ENCODE measurements around the gene PDGFC.
A peak's percentile ranks its signal among the peaks of the same experiment; 100 is the strongest.

PDGFC gene

DNA sequence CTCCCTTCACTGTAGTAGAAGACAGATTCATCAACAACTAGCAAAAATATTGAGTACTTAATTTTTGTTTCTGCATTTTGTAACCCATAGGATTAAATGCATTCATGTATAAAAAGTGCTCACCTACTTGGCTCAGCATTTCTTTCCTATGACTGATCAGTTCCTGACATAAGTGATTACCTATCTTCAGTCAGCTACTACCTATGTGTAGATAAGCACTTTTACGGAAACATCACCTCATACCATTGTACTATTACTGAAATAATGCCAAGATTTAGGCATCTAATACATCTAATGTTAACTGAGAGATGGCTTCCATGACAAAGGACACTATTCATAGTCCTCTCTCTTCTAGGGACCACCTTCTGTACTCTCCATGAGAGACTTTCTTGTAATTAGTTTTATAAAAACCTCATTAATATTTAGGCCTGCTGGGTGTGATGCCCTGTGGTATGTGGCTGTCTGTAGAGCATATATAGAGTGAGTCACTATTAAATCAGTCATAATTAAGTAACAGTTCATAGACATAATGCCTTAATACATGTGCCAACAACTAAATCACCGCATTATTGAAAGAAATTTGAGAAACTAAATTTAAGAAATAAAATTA is 147.0 kb downstream of the PDGFC start:
- no peak for DNase-seq

DNA sequence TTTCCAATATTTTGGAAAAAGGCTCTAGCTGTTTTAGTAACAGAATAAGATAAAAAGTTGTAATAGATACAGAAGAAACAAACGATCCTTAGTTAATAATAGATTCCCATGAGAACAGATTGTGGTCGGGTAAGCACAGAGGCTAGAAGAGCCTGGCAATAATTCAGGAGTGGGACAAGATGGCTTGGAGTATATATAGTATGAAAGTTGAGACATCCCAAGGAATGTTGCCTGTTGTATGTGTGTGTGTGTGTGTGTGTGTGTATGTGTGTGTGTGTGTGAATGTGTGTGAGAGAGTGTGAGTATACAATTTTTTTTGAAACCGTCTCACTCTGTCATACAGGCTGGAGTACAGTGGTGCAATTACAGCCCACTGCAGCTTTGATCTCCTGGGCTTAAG is 150.7 kb downstream of the PDGFC start:
- no peak for DNase-seq

DNA sequence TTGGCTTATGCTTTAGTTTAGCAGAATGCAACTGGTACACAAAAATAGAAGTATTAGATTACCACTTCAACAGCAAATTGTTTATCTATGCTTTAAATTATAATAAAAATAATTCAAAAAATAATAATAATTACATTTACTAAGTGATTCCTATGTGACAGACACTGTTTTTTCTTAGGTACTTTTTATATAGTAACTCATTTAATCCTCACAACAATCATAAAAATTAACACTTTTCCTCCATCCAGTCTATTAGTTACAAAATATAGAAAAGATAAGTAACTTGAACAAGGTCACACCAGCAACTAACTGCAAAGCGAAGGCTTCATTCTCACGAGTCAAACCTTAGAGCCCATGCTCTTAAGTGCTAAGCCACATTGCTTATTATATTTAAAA is 155.2 kb downstream of the PDGFC start:
- no peak for DNase-seq

DNA sequence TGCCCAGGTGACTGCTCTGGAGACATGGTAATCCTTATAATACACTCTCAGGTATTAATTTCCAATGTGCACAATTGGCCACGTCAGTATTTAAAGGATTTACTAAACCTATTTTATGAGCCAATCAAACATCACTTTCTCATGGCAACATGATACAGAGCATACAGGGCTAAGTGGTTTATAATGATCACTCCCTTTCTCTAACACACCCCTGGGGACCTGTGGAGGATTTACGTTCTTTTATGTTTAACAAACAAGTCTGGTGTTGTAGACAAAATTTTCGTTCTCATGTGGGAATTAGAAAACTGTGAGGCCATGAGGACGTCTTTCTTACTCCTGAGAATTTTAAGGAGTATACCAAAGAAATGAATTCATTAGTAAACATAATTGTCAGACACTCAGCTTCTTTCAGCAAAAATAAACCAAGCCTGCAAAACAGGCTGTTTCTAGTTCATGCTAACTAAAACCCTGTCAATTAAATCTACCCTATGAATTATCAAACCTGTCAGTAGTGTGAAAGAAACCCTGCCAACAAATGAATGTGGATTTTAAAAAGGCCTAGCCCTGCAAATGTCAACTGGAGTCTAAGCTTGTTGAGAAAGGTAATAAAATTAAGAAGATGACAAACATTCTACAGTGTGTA is 155.8 kb downstream of the PDGFC start:
- peak; percentile 80 for DNase-seq

DNA sequence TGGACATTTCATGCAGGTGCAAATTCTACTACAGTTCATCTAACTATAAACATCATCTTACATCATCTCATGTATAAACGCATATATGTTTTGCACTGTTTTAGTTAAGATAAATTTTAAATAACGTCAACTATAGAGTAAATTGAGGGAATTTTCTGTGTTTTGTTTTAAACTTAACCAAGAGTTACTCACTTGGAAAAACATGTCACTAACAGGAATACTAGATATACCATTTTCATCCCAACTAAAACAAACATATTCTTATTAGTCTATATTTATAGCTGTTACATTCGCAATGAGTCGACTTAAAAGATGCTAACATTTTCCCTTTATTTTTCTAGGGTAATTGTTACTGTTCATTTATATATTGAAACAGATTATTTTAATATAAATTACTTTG is 159.6 kb downstream of the PDGFC start:
- no peak for DNase-seq

DNA sequence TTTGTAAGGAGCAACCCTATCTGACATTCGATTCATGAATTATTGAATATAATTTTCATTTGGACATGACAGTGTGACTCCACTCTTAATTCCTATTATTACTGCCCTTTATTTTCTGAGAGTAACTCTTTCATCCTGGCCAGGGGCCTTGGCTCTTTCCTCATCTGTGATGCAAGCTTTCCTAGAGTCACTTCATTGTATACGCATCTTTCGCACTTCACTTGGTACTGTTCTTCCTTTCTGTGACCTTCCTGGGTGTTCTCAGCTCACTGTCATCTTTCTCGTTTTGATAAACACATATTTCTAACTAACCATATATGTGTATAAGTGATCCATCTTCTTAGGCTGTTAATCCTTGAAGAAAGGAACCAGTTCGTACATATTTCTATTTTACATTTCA is 160.3 kb downstream of the PDGFC start:
- DNase-seq, result no peak

DNA sequence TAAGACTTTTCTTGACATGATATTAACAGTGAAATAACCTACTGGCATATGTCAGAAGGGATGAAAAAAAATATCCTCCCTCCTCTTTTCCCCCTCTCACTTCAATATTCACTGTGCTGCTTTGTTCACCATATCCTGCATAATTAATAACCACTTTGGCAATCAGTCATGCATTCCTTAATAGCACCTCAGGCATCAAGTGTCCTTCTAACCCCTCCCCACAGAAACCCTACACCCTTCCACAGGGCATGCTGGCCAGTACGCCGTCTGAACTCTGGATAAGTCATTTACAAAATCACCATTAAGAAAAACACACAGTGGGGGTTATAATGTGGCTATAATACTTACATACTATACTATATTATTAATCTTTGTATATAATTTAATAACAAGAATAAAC is 165.9 kb downstream of the PDGFC start:
- no peak for DNase-seq

DNA sequence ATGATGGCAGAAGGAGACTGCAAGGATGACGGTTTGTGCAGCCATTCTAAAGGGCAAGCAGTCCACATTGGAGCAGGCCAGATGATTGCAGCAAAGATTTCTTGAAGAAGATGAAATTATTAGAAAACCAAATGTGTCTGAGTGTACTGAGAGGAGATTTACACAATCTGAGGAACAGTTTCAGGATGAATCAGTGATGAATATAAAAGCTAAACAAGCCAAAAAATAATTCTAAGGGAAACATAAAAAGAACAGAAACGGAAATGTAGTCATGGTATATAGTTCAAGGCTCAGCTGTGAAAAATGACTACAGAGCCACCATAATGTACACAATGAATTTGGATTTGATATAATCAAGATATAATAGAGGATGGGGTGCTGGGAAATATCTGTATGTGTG is 168.5 kb downstream of the PDGFC start:
- DNase-seq, result no peak

DNA sequence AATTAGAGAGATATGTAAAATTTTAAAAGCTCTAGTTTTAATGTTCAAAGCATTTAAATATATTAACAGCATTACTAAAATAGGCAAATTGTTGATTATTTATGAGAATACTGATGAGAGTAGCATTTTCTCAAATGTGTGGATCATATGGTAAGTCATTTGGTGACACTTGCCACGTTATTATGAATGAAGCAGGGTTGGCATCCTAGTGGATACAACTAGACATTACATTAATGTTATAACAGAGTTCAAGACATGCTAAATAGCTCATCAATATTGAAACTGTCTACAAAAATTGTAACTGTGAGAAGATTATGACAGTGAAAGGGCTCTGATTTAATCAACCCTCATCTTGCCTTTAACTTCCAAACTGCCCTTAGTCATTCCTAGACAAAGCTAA is 171.1 kb downstream of the PDGFC start:
- DNase-seq, result no peak

DNA sequence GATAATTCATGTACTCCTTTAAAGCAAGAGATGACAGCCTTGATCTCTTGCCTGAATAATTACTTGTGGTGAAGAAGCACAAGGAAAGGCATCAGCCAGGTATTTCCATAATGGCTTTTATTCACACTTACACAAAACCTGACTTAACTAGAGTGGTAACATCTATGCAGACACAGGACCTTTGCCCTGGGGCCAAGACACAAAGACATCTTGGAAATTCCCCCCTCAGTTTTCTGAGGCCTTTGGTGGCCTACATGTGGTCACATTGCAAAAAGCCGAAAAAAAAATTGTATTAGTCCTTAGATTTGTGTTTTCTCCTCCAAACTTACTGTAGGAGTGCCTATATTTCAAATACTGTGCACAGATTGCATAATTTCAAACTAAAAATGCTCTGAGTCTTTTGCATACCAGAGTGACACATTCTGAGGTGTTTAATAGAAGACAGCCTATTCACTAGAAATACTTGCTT is 172.4 kb downstream of the PDGFC start:
- no peak for DNase-seq

DNA sequence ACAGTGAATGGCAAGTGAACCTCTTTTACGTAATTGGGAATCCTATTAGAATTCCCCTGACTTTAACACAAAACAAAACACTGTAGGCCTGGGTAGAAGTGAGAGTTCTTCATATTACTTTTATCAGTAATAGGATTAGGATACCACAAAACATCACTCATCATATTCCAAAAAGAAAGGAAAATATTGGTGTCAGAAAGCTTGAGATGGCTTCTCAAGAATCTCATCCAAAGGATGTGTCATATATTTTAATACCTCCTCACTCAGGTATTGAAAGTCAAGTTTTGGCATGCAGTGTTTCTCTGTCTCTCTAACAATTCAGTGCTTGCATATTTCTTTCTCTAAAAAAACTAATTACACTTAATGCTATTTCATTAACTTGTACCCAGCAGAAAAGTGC is 173.2 kb downstream of the PDGFC start:
- no peak for DNase-seq

DNA sequence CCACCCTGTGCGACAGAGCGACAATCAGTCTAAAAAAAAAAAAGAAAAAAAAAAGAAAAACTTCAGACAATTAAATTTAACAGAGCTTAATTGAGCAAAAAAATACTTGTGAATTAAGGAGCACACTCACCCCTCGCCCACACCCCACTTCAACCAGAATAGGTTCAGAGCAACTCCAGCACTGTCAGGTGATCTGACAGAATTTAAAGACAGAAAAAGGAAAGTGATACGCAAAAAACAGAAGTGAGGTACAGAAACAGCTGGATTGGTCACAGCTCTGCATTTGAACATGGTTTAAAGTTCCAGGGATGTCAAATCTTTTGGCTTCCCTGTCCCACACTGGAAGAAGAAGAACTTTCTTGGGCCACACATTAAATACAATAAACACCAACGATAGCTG is 174.4 kb downstream of the PDGFC start:
- no peak for DNase-seq

DNA sequence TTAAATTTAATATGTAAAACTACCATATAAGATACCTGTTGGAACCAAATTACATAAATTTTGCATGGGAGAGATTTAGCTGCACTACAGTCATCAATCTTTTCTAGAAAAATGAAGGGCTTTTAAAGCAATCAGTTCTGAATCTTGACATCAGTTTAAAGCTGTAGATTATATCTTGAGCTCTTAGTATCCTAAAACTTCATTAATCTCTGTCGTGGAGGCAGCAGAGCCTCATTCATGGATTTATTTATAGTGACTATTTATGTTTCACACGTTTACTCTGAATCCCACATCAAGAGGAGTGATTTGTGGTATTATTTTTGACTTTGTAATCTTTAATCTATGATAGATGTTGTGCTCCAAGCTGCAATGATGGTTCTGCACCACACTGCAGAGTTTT is 175.9 kb downstream of the PDGFC start:
- DNase-seq, result no peak

DNA sequence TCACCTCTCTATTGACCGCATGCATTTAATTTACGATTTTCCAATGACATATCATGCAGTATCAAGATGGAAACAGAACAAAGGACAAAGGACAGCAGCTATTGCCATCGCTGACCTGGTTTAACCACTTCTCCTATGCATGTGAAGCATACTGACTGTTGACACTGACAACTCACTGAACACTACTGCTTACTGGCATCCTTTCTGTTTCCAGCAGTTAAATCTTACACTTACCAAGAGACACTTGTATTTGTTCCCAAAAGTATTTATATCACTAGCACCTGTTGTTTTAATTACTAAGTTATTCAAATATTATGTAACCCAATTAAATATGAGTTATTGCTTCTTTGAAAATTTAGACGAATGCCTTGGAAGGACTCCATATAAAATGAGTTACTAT is 176.7 kb downstream of the PDGFC start:
- no peak for DNase-seq

DNA sequence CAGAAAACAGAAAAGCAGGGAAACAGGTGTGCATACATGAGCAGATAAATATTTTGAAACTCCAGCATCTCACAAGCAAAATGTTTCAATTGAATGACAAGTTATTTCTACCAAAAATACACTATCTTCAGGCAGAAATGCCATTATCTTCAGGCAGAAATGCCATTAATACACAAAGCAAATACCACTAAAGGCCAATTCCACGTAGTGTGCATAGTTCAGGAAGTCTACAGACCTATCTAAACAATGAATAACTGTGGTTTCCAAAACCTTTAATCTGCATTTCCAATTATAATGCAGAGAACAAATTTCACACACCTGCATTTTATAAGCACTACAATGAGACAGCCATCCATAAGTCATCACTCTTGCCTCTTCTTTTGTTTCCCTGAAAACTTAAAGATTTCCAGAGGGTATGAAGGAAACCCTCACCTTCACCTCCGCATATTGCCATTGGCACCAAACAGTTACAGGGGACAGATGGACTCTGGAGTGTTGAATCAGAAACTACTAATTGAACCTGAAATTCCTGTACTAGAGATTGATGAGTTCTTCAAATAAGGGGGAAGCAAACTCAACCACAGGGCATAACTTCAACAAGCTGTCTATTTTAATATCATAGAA is 179.0 kb downstream of the PDGFC start:
- no peak for DNase-seq

DNA sequence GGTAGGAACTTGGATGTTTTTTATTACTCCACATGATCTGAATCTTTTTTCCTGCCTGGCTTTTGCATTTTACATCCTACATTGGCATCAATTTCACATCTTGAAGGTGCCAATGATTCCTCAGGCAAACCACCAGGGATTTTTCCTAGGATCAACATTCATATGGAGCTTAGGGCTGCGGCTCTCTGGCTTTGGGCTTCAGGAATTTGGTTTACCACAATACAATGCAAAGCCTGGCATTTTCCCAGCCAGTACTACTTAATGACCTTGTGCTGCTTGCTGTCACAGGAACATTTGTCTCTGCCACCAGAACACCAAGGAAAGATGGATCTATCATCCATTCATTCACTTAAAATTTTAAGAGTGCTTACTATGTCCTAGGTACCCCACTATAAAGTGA is 180.7 kb downstream of the PDGFC start:
- DNase-seq, result no peak

DNA sequence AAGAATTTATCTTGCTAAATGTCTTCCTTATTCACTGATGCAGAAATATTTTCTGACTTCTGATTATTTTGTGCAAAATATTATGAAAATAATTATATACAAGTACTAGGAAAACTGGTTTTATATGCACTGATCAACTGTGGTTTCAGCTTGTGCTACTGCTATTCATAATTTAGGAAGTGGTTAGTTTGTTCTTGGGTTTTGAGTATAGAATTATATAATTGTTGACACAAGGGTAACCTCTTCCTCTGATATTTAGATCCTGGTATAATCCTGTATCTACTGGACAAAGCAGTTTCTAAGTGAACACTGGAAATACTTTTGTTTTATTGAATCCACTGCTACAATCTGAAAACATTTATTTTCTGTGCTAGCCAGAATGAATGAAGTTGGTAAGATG is 182.8 kb downstream of the PDGFC start:
- DNase-seq, result no peak

DNA sequence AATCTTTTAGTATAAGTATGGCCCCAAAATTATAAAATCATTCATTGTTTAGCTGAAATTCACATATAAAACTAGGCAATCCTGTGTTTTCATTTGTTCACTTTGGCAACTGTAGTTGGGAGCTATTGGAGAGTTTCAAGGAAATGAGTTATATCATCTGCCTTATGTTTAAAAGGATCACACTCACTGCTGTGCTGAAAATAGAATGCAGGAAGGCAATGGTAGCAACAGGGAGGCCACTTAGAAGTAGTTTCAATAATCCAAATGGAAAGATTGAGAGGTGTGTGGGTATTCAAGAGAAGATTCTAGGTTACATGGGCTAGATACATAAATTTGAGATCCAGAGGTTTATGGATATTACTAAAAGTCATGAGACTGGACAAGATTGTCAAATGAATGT is 184.9 kb downstream of the PDGFC start:
- no peak for DNase-seq

DNA sequence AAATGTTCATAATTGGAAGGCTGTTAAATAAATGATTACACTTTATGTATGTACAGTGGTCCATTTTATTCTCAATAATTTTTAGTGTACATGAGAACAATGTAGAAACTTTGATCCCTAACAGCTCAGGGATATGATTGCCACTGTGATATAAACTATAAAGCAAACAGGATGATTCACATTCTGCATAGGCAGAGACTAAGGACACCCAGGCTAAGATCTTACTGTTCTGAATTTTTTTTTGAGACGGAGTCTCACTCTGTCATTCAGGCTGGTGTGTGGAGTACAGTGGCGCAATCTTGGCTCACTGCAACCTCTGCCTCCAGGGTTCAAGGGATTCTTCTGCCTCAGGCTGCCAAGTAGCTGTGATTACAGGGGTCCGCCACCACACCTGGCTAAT is 186.6 kb downstream of the PDGFC start:
- DNase-seq, result no peak

DNA sequence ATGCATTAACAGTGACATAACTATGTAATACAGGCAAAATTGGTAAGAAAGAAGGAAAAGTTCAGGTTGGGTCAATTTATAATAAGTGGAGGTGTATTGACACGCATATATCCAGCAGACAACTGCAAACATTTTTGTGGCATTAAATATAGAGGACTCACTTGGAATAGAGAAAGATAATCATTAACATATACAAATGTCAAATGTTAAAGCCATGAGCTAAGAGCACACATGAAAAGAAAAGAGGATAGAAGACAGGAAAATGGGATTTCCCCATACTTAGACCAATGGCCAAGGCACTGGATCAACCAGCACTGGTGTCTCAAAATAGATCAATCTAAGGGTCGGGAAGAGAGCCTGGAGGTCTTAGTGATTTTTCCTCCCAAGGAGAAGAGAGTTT is 187.6 kb downstream of the PDGFC start:
- DNase-seq, result no peak

DNA sequence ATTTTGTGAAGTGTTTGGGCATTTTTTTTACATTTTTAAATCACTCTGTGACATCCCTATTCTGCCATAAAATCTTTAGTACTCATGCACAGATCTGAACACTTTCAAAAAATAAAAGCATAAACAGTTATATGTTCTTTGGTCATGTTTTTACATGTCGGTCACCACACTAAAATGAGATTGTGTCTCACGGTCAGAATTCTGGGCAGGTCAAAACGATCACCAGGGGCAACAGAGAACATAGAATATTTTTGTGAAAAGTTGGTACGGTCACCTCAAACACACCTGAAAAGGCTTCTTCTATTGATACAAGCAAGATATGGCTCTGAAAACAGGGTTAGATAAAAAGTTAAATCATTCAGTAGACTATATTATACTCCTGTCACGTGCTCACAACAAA is 189.1 kb downstream of the PDGFC start:
- DNase-seq, result no peak

DNA sequence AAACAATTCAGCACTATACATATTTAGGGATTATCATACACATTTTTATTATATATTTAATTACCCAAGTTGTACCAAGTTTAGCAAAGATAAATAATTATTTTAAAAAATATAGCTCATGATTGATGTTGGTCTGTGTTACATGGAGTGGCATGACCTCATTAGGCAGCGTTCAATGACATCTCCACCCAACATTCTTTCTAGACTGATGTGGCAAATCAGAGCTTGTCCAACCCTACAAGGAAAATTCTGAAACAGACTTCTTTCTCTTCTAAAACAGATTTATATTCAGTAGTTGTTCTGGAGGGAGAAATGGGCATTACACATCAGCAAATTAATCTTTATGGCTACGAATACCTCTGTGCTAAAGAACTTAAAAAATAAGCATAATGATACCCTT is 189.7 kb downstream of the PDGFC start:
- no peak for DNase-seq

DNA sequence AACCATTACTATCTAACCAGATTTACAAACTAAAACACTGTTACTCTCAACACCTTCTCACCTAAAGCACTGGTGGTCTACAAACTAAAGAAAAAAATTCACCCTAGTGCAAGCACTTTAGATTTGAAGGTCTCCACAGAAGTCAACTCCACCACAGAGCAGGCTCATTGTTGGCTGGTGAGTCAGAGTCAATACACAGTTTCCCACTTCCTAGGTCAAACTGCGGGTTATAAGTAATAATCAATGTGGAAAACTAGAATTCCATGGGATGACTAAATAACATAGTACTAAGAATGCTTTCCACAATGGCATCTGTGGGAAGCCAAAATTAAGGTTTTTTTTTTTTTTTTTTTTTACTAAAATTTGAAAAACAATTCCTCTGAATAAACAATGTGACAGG is 191.8 kb downstream of the PDGFC start:
- DNase-seq, result no peak

DNA sequence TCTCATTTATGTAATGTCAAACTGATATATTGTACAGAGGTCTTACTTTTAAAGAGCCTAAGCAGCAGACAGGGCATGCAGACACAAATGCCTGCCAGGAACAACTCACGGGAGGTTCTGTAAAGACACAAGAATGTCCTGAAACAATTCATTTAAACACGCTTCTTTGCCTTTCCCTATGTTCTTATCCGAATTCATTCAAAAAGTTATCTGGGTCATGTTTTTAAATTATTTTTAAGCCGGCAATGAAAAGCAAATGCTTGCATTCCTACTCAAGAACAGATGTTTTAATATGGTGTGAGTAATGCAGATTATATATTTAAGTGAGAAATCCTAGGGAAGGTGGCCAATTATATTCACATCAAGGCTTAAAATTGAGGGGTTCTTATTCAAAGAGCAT is 192.6 kb downstream of the PDGFC start:
- no peak for DNase-seq

DNA sequence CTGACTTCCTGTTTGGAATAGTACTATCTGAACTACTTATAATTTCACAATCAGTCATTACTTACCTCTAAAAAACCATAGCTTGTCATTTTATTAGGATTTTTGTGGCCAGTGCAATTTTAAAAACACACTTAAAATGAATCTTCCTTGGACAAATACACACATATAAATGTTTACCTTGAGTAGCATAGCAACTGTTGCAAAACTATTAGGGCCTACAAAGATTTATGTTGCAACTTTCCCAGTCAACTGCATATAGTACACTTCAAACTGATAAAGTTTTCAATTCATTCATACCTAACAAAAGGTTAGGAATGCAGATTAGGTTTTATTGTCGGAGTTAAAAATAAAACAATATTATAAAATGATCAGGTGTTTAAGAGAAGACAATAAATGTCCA is 193.0 kb downstream of the PDGFC start:
- no peak for DNase-seq
